Measurements from ENCODE around the gene BARX2. TPM values are rescaled to one million over a fixed set of nuclear protein-coding genes. Genes with fewer than 3 reads are reported as not detected.

Gene BARX2
- total RNA-seq, 1 experiment from 2014 or later, result 13.4 TPM

- Histone ChIP-seq H3K27me3 (ENCODE audit: insufficient read depth, low read depth) (no peaks in the 10 kb centered on the region), H3K4me3 (no peak overlapping the region), H3K4me2 (no peak overlapping the region), H3K36me3 (ENCODE audit: low read depth) (no peaks in the 10 kb centered on the region), H3K27ac (no peak overlapping the region), H3K4me1 (replicated peaks; ENCODE audit: insufficient read depth) (no peaks in the 10 kb centered on the region), H3K9me3 (ENCODE audit: insufficient read depth, low read depth) (no peaks in the 10 kb centered on the region), H3F3A (ENCODE audit: insufficient read depth, low read depth) (no peaks in the 10 kb centered on the region), H4K20me1 (ENCODE audit: insufficient read depth) (no peaks in the 10 kb centered on the region), H2AFZ (no peak overlapping the region), H3K9me2 (ENCODE audit: insufficient read depth) (no peaks in the 10 kb centered on the region), H3K79me2 (ENCODE audit: low read depth) (peaks cover 15% of the 10 kb centered on the region)
- TF ChIP-seq EZH2 (IDR thresholded peaks at IDR 0.05; ENCODE audit: low read depth), result no peak
- no TSS peak for BruUV-seq (replicated peaks)
- intact Hi-C loops (cut with micrococcal nuclease; ENCODE audit: unreplicated experiment), result no loop called here
- POLR2A ChIA-PET (ENCODE audit: unreplicated experiment), result no interaction called here
- no peak for DNase-seq
- CTCF ChIA-PET, result no interaction called here
These were observed 29.1 kb downstream of the BARX2 start for GRCh38 chr11:129404731-129405130.

GRCh38 chr11:129408865-129409444, 33.3 kb downstream of the BARX2 start:
- H4K20me1 ChIP-seq (ENCODE audit: insufficient read depth), result no peaks in the 10 kb centered on the region
- intact Hi-C loops (cut with micrococcal nuclease; ENCODE audit: unreplicated experiment), result no loop called here
- no peak overlapping the region for H2AFZ ChIP-seq
- no peak for DNase-seq
- H3K27ac ChIP-seq, result no peak overlapping the region
- CTCF ChIA-PET, result no interaction called here
- H3K27me3 ChIP-seq (ENCODE audit: insufficient read depth, low read depth), result no peaks in the 10 kb centered on the region
- POLR2A ChIA-PET (ENCODE audit: unreplicated experiment), result no interaction called here
- no peaks in the 10 kb centered on the region for H3F3A ChIP-seq (ENCODE audit: insufficient read depth, low read depth)
- H3K9me3 ChIP-seq (ENCODE audit: insufficient read depth, low read depth), result no peaks in the 10 kb centered on the region
- H3K36me3 ChIP-seq (ENCODE audit: low read depth), result no peaks in the 10 kb centered on the region
- H3K4me3 ChIP-seq, result no peak overlapping the region
- peaks cover 5% of the 10 kb centered on the region; the same call in 1 of the 2 replicates for H3K79me2 ChIP-seq (ENCODE audit: low read depth)
- TF ChIP-seq EZH2 (IDR thresholded peaks at IDR 0.05; ENCODE audit: low read depth), result no peak
- H3K9me2 ChIP-seq (ENCODE audit: insufficient read depth), result no peaks in the 10 kb centered on the region
- H3K4me1 ChIP-seq (replicated peaks; ENCODE audit: insufficient read depth), result 0 out of 2 replicates have a peak, but pooled peaks cover under 1% of the 10 kb centered on the region
- H3K4me2 ChIP-seq, result no peak overlapping the region
- no TSS peak for BruUV-seq (replicated peaks)

GRCh38 chr11:129410395-129410960, 34.8 kb downstream of the BARX2 start:
- H2AFZ ChIP-seq, result no peak overlapping the region
- H3K4me3 ChIP-seq, result no peak overlapping the region
- peaks cover 5% of the 10 kb centered on the region; the same call in 1 of the 2 replicates for H3K79me2 ChIP-seq (ENCODE audit: low read depth)
- POLR2A ChIA-PET (ENCODE audit: unreplicated experiment), result no interaction called here
- H3F3A ChIP-seq (ENCODE audit: insufficient read depth, low read depth), result no peaks in the 10 kb centered on the region
- peaks cover 6% of the 10 kb centered on the region; the same call in 1 of the 2 replicates for H3K4me1 ChIP-seq (replicated peaks; ENCODE audit: insufficient read depth)
- no peaks in the 10 kb centered on the region for H3K27me3 ChIP-seq (ENCODE audit: insufficient read depth, low read depth)
- CTCF ChIA-PET, result no interaction called here
- H3K9me3 ChIP-seq (ENCODE audit: insufficient read depth, low read depth), result no peaks in the 10 kb centered on the region
- DNase-seq, result no peak
- H3K36me3 ChIP-seq (ENCODE audit: low read depth), result no peaks in the 10 kb centered on the region
- H3K27ac ChIP-seq, result no peak overlapping the region
- intact Hi-C loops (cut with micrococcal nuclease; ENCODE audit: unreplicated experiment), result no loop called here
- BruUV-seq (replicated peaks), result no TSS peak
- H4K20me1 ChIP-seq (ENCODE audit: insufficient read depth), result no peaks in the 10 kb centered on the region
- TF ChIP-seq EZH2 (IDR thresholded peaks at IDR 0.05; ENCODE audit: low read depth) (no peak), CTCF (conservative IDR thresholded peaks at IDR 0.05) (no peak)
- H3K4me2 ChIP-seq, result no peak overlapping the region
- no peaks in the 10 kb centered on the region for H3K9me2 ChIP-seq (ENCODE audit: insufficient read depth)

- Histone ChIP-seq H3K9me3 (ENCODE audit: insufficient read depth, low read depth) (no peaks in the 10 kb centered on the region), H3K4me2 (no peak overlapping the region), H3K4me3 (no peak overlapping the region), H3K4me1 (replicated peaks; ENCODE audit: insufficient read depth) (peaks cover 17% of the 10 kb centered on the region), H2AFZ (no peak overlapping the region), H3K36me3 (ENCODE audit: low read depth) (no peaks in the 10 kb centered on the region), H3K27me3 (ENCODE audit: insufficient read depth, low read depth) (no peaks in the 10 kb centered on the region), H3K79me2 (ENCODE audit: low read depth) (peaks cover 5% of the 10 kb centered on the region), H3K27ac (no peak overlapping the region), H4K20me1 (ENCODE audit: insufficient read depth) (no peaks in the 10 kb centered on the region), H3F3A (ENCODE audit: insufficient read depth, low read depth) (no peaks in the 10 kb centered on the region), H3K9me2 (ENCODE audit: insufficient read depth) (no peaks in the 10 kb centered on the region)
- DNase-seq, result no peak
- BruUV-seq (replicated peaks), result no TSS peak
- intact Hi-C loops (cut with micrococcal nuclease; ENCODE audit: unreplicated experiment), result no loop called here
- CTCF ChIA-PET, result no interaction called here
- TF ChIP-seq EZH2 (IDR thresholded peaks at IDR 0.05; ENCODE audit: low read depth) (no peak), CTCF (conservative IDR thresholded peaks at IDR 0.05) (no peak)
- POLR2A ChIA-PET (ENCODE audit: unreplicated experiment), result no interaction called here
These were observed 36.8 kb downstream of the BARX2 start for GRCh38 chr11:129412494-129412893.

Data from PC-9 (cell line).